Measurements from ENCODE around the gene C4orf54. TPM values are rescaled to one million over a fixed set of nuclear protein-coding genes. Genes with fewer than 3 reads are reported as not detected.

C4orf54 gene
- polyA plus RNA-seq, 4 donors = 0.44 to 0.93 (median 0.78) TPM

- DNase-seq (ENCODE audit: low read depth in 4 of 4, low spot score in 3 of 4) = peak; percentile 39 to 83 (median 67)
Observed at GRCh38 chr4:99652596-99653436, 4.8 kb downstream of the C4orf54 start.

GRCh38 chr4:99651811-99652485, 5.7 kb downstream of the C4orf54 start:
- no peak for DNase-seq (ENCODE audit: low read depth in 4 of 4, low spot score in 3 of 4)

DNA sequence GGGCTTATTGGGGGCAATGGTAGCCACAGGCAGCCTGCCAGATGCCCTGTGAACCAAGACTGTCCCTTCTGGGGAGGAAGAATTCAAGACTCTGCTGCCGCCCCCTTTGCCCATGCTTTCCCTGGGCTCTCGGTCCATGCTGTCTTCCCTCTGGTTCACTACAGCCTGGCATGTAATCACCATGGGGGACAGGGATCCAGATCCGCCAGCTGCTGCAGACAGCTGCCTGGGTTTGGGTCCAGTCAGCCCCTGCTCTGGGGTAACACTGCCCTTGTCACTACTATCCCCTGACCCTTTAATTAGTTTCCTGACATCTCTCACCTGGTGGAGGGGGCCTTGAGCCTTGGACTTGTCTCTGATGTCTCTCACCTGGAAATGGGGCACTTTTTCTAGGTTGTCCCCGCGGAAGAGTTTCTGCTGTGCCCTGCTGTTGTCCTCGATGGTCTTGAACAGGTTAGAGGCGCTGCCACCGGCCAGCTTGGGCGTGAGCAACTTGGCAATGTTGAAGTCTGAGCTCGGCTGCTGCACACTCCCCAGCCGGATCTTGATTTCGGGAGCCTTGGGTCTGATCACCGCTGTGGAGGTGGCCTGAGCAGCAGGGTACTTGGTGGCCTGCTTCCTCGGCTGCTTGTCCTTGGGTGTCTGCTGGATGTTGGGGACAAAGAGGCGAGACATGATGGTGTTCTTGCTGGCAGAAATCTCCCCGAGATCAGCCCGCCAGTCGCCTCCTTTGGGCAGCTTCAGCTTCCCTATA, 6.4 kb downstream of the C4orf54 start:
- DNase-seq (ENCODE audit: low read depth in 4 of 4, low spot score in 3 of 4) = no peak

GRCh38 chr4:99649778-99650177, 7.8 kb downstream of the C4orf54 start:
- DNase-seq (ENCODE audit: low read depth in 4 of 4, low spot score in 3 of 4) = no peak

GRCh38 chr4:99649208-99649607, 8.4 kb downstream of the C4orf54 start:
- DNase-seq (ENCODE audit: low read depth in 4 of 4, low spot score in 3 of 4) = no peak

DNA sequence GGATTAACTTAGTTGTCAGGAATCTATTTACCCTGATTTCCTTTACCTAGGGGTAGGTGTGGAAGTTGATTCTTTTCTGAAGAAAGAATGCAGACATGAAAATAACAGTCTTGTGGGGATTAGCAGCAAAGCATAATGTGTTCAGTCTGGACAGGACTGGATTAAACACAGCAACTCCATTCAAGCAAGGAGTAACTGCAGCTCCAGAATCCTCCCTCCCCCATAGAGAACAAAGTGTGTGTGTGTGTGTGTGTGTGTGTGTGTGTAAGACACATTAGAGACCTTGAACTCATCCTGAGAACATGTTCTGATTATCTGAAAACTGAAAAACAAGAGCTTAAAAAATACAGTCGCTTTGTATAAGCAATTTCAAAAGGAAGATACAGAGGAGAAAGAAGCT, 9.3 kb downstream of the C4orf54 start:
- DNase-seq (ENCODE audit: low read depth in 4 of 4, low spot score in 3 of 4) = peak in 2 of 4 donors; percentile 32 to 47

GRCh38 chr4:99647071-99647470, 10.6 kb downstream of the C4orf54 start:
- DNase-seq (ENCODE audit: low read depth in 4 of 4, low spot score in 3 of 4) = no peak

GRCh38 chr4:99645638-99646037, 12.0 kb downstream of the C4orf54 start:
- DNase-seq (ENCODE audit: low read depth in 4 of 4, low spot score in 3 of 4) = no peak

GRCh38 chr4:99645036-99645435, 12.6 kb downstream of the C4orf54 start:
- DNase-seq (ENCODE audit: low read depth in 4 of 4, low spot score in 3 of 4) = no peak

GRCh38 chr4:99644453-99644852, 13.2 kb downstream of the C4orf54 start:
- DNase-seq (ENCODE audit: low read depth in 4 of 4, low spot score in 3 of 4) = no peak

GRCh38 chr4:99642725-99643489, 14.7 kb downstream of the C4orf54 start:
- DNase-seq (ENCODE audit: low read depth in 4 of 4, low spot score in 3 of 4) = no peak

GRCh38 chr4:99640676-99641075, 17.0 kb downstream of the C4orf54 start:
- no peak for DNase-seq (ENCODE audit: low read depth in 4 of 4, low spot score in 3 of 4)

GRCh38 chr4:99637174-99637573, 20.5 kb downstream of the C4orf54 start:
- DNase-seq (ENCODE audit: low read depth in 4 of 4, low spot score in 3 of 4) = no peak

- no peak for DNase-seq (ENCODE audit: low read depth in 4 of 4, low spot score in 3 of 4)
Observed at GRCh38 chr4:99636422-99636821, 21.2 kb downstream of the C4orf54 start.

DNA sequence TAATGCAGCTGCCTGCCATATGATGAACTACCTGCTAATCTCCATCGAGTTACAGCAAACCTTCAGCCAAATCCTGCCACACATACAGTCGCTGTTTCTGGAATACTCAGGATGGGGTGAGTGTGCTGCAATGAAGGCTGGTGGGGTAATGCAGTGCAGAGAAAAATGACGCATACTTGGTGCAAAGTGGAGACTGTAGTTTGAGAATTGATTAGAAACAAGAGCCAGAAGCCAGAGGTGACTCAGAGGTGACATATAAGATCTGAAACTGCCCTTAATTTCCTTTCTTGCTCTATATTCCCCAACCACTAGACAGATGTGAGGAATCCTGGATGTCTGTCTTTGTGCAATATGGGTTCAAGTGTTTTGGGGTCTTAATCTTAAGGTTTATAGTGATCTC, 22.0 kb downstream of the C4orf54 start:
- no peak for DNase-seq (ENCODE audit: low read depth in 4 of 4, low spot score in 3 of 4)

DNA sequence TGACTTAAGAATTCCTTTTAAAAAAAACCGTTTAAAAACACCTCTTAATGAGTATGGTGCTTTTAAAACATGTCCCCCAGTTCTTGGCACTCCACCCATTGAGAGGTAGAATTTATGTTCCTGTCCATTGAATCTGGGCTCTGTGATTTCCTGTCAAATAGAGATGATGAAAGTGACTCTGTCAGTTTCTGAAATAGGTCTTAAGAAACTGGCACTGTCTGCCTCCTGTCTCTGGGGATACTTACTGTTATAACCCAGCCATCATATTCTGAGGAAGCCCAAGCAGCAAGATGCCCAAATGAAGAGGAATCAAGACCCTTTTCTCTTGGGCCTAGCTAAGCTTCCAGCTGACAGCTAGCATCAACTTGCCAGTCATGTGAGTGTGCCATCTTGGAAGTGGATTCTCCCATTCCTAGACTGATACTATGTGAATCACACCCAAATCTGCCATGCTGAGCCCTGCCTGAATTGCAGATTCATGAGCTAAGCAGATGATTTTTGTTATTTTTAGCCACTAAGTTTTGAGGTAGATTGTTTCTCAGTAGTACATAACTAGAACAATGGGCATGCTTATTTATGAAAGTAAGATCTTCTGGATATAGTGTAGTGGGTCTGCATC, 22.8 kb downstream of the C4orf54 start:
- DNase-seq (ENCODE audit: low read depth in 4 of 4, low spot score in 3 of 4) = no peak

DNA sequence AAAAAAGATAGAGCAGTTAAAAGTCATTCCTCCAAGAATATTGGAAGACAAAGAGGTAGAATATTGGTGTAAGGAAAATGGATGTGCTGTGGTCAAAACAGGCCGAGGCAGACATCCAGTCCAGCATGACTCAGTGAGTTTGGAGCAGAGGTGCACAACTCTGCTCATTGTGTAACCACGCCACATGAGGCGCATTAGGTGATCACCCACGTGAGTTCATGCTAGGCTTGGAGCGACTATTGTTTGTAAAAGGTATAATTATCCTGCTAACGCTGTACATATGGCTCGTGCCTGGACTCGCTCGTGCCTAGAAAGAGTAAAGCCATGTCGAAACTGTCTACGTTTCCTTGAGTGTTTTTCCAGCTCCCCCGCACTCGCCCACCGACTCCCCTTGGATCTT, 23.9 kb downstream of the C4orf54 start:
- DNase-seq (ENCODE audit: low read depth in 4 of 4, low spot score in 3 of 4) = no peak

DNA sequence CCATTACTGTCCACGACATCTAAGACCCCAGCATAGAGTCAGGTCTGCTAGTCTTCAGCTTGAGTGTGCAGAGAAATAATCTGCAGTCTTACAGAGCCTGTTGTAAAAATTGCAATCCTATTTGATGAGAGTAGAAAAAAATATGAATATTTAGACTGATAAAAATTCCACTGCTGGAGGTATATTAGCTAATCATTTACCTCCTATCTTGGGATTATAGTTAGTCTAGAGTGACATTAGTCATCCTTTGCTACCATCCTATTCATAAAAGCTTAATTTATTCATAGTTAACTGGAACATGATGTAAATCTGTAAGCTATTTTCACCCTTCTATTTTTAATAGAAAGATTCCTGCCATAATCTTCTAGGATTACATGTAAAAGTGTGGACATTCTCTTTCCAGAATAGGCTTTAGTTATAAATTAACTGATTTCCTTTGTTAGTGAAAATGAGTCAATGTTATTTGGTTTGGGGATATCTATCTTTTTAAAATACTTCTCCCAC, 26.7 kb downstream of the C4orf54 start:
- DNase-seq (ENCODE audit: low read depth in 4 of 4, low spot score in 3 of 4) = no peak

DNA sequence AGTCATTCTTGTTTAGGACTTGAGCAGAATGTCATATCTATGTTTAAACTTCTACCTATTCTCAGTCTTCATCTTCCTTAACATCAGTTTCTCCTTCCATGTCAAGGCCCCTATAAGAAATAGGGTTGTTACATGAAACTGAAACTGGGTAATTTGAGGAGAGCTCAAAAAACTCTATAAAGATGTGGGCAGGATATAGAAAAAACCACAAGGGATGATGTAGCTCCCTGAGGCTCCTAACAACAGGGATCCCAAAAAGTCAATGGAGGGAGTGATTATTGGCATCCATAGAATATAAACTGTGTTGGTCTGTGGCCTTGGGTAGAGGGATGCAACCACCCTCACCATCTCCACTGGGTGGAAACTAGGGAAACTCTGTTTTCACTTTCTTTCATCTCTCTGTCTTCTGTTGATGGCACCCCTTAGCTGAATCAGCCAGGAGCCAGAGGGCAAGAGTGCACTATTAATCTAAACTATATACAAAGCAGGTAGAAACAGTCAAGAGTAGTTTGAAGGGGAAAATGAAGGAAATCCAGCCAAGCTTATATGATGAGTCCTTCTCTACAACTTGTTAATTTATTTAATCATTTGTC, 27.6 kb downstream of the C4orf54 start:
- DNase-seq (ENCODE audit: low read depth in 4 of 4, low spot score in 3 of 4) = no peak

GRCh38 chr4:99628040-99628439, 29.6 kb downstream of the C4orf54 start:
- DNase-seq (ENCODE audit: low read depth in 4 of 4, low spot score in 3 of 4) = no peak
